Inferior parietal cortex (tissue), 1 donor: ENCODE measurements around the gene LRRC45.

Experiments used
- DNase-seq: peaks from one replicate; pipeline ENCODE4 v3.0.0-alpha.2; 2016; ENCODE audit errors: extremely low spot score

The LRRC45 gene

DNA sequence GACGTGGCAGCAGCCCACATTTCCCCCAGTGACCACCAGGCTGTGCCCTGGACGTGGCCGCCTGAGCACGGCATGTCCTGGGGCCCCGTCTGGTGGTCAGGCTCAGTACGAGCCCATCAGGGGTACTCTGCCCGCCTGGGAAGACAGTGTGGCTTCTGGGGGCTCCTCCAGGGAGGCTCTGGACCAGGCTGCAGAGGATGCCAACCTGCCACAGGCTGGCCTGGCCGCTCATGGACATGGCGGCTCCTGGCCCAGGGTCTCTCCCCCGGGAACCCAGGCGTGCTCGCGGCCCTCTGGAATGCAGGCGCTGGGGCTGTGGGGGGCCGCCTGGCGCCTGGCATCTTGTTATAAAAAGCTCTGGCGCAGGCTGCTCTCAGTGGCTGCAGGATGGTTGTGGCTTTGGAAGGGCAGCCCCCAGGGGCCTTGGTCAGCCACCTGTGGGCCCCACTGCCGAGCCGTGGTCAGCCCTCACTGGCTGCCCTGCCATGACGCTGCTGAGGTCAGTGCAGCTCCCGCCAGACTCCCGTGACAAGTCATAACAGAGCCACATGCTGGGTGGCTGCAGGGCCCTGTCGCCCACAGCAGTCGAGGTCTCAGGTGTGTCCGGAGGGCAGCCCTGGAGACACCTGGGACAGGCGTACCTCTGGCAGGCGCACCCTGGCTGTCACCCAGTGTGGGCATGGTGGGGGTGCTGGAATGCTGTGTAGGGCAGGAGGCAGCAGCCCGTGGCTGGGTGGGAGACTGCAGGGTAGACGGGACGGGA, 15.4 kb upstream of the LRRC45 start:
- no peak for DNase-seq

DNA sequence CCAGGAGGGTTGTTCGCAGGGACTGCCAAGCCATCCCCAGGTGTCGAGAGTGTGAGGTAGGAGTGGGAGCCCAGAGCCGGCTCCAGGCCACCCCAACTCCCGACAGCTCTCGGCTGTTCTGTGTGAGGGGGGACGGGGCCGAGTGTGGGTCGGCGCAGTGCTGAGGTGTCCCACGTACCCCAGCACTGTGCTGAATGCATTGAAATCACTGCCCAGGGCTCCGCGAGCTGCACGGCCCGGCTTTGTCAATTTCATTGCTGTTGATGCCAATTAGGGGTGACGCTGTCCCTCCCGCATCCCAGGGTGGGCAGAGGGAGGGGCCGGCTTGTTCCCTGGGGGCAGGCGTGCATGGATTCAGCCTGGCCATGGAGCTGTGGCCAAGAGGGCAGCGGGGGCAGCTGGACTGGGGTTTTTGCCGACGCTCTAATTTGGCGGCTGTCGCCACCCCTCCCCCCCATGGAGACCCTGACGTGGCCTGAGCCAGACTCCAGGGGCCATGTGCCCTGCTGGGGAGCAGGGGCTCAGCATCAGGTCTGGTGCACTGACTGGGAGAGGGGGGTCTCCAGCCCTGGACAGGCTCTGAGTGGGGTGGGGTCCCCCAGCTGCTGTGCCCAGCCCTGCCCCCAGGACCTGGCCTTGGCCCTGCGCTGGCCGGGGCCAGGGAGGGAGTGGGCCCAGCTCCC, 14.7 kb upstream of the LRRC45 start:
- no peak for DNase-seq

DNA sequence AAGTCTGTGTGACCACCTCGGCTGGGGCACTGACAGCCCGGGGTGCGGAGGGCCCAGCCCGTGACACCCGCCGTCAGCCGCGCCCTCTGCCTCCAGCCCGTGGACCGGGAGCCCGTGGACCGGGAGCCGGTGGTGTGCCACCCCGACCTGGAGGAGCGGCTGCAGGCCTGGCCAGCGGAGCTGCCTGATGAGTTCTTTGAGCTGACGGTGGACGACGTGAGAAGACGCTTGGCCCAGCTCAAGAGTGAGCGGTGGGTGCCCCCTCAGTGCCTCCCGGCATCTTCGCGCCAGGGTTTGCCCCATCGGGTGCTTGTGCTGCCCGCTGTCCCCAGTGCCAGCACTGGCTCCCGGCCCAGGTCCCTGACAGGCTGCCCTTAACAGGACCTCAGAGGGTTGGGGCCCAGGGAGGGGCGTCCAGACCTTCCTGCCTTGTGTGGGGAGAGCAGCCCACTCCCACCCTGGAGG, 14.1 kb upstream of the LRRC45 start:
- no peak for DNase-seq

DNA sequence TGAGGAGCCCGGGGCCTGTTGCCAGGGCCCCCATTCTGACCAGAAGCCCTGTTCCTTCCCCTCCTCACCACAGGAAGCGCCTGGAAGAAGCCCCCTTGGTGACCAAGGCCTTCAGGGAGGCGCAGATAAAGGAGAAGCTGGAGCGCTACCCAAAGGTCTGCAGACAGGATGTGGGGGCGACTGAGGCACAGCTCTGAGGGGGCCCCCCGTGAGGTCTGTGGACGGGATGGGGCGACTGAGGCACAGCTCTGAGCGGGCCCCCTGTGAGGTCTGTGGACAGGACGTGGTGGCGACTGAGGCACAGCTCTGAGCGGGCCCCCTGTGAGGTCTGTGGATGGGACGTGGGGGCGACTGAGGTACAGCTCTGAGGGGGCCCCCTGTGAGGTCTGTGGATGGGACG, 13.7 kb upstream of the LRRC45 start:
- no peak for DNase-seq

DNA sequence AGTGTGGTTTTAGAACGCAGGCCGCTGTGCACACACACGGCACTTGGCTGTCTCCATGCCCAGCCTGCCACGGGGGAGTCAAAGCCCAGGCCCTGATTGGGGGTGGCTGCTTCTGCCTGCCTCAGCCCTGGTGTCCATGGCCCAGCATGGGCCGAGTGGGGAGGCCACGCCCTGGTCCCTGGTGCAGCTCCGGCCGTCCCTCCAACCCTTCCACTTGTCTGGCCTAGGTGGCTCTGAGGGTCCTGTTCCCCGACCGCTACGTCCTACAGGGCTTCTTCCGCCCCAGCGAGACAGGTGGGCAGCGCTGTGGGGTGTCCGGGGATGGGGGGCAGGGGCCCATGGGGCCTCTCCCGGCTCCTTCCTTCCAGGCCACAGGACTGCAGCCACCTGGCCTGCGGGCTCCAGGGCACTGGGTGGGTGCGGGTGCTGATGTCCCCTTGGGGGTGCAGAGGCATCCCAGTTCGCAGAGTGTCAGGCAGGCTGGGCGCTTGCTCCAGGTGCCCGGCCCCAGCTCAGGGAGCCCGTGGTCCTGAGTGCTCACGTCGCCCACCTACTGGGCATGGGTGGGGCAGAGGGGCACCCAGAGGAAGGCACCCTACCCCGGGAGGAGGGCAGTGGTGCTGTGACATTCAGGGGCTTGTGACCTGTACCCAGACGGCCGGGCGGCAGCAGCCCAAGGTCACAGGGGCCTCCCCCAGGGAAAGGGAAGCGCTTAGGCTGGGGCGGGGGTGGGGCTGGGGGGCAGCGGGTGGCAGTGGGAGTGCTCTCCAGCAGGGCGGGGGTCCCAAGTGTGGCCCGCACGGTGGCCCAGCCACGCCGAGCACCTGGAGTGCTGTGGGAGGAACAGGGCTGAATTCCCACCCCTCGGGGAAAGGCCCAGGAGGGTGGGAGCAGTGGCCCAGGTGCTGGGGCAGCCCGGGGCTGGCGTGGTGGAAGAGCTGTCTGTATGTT, 12.3 kb upstream of the LRRC45 start:
- no peak for DNase-seq

DNA sequence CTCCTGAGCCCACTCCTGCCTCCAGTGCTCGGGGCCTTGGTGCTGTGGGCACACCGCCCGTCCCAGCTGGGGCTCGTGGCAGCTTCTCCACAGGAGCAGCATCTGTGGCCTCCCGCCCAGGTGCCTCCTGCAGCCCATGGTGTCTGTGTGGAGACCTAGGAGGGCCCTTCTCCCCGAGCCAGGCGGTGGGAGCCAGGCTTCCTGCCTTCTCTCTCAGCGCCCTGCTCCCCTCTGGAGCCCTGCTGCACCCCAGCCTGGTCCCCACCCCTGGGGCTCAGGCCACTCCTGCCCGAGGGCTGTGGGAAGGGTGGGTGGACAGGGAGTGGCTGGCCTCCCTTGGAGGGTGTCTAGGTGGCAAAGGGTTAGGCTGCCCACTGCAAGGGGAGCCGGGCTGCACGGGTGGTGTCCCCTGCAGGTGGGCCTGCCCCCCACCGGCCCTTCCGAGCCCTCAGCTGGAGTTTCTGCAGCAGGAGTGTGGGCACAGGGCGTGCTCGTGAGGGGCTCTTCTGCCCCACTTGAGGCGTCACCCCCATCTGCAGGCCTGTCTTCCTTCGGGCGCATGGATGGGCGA, 11.4 kb upstream of the LRRC45 start:
- DNase-seq: no peak

DNA sequence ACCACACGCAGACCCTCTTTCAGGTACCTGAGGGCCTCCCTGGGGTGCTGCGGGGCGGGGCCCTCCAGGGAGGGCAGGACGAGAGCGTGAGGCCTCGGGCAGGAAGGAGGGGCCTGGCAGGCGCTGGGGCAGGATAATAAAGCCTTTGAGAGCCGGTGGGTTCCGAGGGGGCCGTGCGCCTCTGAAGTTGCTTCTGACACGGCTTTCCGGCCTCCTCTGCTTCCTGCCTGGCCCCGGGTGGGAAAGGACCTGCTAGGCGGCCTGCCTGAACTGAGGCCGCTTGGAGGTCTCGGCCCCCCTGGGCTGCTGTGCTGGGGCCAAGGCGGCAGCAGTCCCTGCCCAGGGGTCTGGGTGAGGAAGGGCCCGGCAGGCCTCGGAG, 10.9 kb upstream of the LRRC45 start:
- no peak for DNase-seq

DNA sequence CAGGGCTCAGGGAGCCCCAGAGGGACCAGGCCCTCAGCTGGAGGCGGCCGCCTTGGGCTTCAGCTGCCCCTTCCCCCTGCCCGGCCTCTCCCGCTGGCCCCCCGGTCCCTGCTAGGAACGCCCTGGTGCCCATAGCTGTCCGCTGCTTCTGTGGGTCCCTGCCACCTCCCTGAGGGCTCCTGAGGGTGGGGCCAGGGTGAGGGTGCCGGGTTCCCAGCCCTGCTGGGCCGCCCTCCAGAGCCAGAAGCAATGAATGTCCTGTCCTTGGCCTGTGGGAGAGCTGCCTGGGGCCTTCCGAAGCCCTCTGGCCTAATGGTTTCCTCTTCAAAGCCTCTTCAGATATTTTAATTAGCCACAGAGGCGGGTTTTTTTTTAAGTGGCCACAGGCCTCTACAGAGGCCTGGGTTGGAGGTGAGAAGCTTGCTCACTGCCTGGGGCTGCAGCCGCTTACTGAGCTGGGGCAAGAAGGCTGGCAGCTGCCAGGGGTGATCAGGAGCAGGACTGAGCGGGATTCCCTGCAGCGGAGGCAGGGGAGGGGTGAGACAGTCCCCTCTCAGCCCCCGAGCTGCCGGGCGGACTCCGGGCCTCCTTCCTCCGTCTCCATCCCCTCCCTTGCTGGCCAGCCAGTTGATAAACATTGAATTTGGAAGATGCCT, 10.3 kb upstream of the LRRC45 start:
- no peak for DNase-seq

DNA sequence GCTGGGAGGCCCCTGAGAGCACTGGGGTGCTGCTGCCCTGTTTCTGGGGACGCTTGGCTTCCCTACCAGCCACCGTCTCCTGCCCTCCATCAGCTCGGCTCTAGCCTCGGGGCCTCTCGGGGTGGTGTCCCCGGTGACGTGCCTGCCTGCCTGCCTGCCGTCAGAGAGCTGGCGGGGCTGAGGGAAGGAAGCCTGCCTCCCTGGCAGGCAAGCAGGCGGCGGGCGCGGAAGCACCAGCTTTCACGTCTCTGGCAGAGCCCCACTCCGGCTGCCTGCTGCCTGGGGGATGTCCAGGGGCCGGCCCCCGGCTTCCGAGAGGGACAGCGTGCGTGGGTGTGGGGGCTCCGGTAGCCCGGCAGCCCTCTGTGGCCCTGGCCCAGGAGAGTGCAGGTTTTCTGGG, 9.8 kb upstream of the LRRC45 start:
- DNase-seq: no peak

DNA sequence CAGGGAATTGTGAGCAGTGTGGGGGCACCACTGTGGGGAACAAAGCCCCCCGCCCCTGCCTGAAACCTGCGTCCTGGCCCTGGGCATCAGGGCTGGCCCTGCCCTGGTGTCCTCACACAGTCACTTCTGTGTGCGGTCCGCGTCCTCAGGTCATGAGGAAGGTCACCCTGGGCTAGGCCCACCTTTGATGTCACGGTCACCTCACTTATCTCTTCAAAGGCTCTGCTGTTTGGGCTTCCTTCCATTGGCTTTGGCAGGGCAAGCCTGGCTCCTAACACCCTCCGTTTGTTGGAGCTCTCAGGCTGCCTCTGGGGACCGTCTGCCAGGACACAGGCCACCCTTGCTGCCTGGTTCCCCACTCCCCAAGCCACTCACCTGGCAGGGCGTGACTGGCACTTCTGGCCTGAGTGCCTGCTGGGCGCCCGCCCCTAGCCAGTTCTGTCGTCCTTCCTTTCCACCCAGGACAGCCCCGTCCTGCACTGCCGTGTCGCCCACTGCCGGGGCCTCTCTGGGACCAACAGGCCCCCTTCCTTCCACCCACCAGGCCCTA, 9.3 kb upstream of the LRRC45 start:
- DNase-seq: no peak

DNA sequence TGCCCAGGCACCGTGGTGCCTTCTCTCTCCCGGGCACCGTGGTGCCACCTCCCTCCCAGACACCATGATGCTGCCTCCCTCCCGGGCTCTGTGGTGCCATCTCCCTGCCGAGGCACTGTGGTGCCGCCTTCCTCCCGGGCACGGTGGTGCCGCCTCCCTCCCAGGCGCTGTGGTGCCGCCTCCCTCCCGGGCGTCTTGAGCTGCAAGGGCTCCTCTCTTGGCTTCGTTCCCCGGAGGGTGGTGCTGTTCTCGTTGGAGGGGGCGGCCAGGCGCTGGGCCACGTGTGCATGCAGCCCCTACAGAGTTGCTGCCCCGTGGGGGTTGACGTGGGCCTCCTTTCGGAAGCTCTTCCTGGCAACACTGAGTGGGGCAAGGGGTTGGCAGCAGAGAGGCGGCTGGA, 8.7 kb upstream of the LRRC45 start:
- no peak for DNase-seq

DNA sequence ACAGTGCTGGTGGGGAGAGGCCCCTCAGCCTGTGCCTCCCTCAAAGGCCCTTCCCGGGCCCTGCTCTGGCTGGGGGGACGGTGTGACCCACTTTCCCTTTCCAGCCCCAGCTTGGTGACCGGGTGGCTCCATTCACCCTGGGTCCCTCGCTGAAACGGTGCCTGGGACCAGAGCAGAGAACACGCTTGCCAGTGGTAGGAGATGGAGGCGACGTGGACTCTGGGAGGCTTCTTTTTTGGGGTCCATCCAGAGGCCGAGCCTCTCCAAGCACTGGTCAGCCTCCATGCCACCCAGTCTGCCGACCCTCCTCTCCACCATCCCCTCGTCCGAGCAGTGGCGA, 8.2 kb upstream of the LRRC45 start:
- no peak for DNase-seq

DNA sequence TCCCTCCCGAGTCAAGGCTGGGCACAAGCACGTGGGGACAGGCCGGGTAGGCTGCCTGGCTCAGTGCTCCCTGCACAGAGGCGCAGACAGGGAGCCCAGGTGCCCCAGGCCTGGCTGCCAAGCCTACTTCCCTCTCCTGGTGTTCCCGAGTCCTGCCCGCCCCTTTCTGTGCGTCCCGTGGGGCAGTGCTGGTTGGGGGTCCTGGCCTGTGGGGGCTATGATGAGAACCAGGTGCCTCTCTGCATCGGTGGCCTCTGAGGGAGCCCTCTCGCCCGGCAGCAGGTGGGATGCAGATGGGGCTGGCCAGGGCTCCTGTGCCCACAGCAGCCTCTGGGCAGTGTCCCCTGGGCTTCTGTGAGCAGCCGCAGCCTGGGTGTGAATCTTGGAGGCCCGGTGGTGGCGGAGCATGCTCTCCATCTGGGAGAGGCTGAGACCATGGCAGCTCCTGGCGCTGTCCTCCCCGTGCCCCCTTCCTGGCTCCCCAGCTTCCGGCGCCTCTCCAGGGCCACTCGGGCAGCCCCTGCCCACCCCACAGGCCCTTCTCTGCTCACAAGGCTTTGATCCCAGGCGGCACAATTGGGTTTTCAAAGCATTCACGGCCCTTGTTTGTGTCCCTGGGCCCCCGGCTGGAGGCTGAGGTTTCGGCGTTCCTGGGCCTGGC, 7.7 kb upstream of the LRRC45 start:
- no peak for DNase-seq

DNA sequence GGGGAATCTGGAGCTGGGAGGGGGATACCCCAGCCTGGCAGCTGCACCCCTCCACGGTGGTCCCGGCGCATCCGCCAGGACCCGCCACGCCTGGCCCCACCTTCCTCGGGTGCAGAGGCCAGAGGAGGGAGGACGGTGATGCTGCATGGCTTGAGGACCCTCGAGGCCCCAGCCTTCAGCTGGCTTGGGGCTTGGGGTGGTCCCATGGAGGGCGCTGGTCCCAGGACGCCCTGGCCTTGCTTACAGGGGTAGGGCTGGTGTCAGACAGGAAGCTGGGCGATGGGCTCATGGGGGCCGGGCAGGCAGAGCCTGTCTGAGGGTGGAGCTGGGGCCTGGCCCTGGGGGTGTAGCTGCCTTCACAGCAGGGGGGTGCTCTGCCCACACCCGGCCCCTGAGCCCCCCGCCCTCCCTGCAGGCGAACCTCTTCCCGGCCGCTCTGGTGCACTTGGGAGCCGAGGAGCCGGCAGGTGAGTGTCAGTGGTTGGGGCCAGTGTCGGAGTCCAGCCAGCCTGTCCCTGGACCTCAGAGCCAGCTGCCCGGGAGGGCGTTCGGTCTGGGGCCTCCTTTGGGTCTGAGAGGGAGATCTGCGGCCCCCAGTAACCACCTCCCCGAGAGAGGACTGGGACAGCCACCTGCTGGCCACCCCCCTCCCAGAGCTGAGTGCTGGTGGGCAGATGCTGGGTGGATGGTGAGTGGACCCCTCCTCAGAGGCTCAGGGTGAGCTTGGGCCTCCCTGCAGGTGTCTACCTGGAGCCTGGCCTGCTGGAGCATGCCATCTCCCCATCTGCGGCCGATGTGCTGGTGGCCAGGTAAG, 6.8 kb upstream of the LRRC45 start:
- no peak for DNase-seq

DNA sequence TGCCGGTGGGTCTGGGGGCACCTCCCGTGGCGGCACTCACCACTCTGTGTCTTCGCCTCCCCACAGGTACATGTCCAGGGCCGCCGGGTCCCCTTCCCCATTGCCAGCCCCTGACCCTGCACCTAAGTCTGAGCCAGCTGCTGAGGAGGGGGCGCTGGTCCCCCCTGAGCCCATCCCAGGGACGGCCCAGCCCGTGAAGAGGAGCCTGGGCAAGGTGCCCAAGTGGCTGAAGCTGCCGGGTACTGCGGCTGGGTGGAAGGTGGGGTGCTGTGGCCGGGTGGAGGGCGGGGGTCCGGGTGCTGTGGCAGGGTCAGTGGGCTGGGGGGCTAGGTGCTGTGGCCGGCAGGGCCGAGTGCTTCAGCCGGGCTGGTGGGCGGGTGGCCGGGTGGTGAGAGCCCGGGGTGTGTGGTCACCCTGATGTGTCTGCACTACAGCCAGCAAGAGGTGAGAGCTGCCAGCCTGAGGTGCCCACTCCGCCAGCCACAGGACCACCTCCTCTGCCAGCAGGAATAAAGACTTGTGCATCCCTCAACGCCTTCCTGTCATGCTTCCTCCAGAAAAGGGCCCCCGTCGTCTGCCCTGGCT, 6.1 kb upstream of the LRRC45 start:
- no peak for DNase-seq

DNA sequence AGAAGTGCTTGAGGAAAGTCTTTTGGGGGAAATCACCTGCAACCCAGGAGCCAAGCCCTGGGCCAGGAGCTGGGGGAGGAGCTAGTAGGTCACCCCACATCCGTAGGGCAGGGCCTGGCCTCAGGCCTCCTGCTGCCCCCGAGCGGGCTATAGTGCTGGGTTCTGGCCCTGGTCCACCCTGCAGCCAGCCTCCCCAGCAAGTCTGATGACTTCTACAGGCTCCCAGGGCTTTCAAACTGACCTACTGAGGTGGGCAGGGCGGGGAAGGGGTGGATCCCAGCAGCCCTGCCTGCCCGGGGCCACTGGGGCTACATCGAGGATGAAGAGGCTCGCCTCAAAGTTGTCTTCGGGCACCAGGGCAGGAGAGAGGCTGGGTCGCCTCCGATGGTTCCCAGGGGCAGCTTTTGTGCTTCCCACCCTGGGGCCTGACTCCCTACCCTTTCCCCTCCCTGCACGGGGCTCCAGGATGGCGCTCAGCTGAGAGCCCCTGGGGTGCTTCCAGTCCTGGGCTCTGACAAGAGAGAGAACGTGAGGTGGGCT, 5.4 kb upstream of the LRRC45 start:
- no peak for DNase-seq

DNA sequence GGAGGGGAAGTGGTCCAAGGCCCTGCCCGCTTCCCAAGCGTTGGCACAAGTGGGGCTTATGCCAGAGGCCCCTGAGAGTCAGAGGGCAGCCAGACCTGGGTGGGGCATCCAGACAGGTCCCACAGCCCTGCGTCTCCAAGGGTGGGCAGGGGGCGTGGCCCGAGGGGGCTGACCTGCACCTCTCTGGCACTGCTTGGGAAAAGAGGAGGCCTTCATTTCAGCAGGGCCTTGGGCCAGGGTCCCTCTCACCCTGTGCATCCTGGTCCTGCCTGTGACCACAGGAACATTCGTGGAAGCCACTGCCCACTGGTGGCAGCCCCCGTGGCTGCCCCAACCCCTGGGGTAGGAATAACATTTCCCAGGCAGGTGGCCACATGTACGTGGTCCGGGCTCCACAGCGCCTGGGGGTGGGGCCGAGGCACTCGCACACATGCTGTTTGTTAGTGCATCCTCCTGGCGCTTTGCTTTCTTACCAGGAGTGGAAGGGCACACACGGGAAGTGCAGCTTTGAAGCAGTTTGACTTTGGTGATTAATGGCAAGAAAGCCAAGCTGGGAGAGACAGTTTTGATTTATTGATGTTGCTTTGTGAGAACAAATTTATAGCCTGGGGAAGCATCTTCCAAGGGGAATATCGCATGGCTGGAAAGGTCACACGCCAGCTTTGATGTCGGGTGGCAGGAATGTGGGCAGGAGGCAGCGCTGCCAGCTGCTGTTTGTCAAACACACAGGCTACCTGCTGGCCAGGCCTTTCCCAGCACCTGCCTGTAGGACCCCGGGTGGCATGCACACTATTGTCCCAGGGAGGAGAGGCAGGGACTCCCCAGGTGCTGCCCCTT, 4.7 kb upstream of the LRRC45 start:
- no peak for DNase-seq

DNA sequence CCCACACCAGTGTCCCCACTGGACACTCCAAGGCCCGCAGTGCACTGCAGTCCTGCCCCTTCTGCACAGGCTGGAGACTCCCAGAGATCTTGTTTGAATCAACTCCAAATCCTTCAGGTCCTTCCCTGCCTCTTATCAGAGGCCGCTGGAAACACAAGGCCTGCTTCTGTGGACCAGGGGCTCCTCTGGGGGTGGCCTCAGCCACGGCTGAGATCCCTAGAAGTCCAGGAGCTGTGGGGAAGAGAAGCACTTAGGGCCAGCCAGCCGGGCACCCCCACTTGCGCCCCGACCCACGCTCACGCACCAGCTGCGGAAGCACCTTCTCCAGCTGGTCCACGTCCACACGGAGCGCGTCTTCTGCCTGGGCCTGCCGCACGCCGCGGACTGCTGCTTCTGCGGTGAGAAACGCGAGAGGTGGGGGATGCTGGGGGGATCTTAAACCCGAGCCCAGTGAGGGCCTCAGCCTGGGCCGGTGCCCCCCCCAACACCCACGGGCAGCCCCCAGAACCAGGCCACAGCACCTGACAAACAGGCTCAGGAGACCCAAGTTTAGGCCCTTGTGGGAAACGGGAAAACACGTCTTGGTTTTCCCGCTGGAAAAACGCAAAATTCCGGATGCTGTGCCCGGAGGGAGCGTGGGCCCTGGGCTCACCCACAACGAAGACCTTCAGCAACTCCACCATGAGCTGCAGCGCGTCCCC, 4.0 kb upstream of the LRRC45 start:
- no peak for DNase-seq
